Peyer's patch (tissue), 4 donors: ENCODE data around the gene NPFFR1.

Experiments used
- POLR2A ChIP-seq, 2 donors: fragments of 450-650 bp; IDR thresholded peaks; one replicate each; pipeline ENCODE4 v1.5.1; 2017; ENCODE audit warnings: antibody characterized with exemption in 2 of 2, mild to moderate bottlenecking in 2 of 2, moderate library complexity in 2 of 2
- TF ChIP-seq, protein P1 (sequence below), 6 experiments: fragments of 450-650 bp in 4 of 6; fragments of 200-600 bp in 2 of 6; sonication (generic) in 1 of 6; IDR thresholded peaks; one replicate each; pipeline ENCODE4 v1.5.1; 2017 to 2019; ENCODE audit warnings: antibody characterized with exemption in 6 of 6, mild to moderate bottlenecking in 3 of 6, moderate library complexity in 1 of 6

DNA sequence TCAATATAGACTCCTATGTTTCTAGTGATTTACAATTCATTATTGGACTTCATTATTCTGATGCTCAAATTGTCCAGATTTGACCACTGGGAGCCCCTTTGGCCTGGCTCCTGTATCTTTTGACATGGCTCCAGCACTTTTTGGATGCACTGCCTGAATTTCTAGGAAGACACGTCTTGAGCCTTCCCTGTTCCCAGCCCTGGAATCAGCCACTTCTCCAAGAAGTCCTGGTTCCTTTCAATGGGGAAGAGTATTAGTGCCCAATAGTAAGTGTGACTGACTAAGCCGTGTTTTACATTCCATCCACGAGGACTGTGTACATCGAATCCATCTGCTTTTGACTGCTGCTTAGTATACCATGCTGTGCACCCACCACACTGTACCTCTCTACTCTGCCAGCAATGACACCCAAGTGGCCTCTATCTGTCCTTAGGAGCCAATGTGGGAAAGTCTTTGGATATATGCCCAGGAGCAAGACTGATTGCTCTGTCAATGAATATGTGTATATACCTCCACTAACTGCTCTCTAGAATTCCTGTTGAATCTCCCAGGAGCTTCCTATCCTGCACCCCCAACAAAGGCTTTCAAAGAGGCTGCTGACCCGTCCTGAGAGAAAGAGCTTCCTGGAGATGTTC is 23.2 kb upstream of the NPFFR1 start:
- no peak for TF ChIP-seq POLR2A (IDR thresholded peaks at IDR 0.05)
- TF ChIP-seq, protein P1, sequence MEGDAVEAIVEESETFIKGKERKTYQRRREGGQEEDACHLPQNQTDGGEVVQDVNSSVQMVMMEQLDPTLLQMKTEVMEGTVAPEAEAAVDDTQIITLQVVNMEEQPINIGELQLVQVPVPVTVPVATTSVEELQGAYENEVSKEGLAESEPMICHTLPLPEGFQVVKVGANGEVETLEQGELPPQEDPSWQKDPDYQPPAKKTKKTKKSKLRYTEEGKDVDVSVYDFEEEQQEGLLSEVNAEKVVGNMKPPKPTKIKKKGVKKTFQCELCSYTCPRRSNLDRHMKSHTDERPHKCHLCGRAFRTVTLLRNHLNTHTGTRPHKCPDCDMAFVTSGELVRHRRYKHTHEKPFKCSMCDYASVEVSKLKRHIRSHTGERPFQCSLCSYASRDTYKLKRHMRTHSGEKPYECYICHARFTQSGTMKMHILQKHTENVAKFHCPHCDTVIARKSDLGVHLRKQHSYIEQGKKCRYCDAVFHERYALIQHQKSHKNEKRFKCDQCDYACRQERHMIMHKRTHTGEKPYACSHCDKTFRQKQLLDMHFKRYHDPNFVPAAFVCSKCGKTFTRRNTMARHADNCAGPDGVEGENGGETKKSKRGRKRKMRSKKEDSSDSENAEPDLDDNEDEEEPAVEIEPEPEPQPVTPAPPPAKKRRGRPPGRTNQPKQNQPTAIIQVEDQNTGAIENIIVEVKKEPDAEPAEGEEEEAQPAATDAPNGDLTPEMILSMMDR (IDR thresholded peaks at IDR 0.05): no peak
